GM21737 (cell line): ENCODE data around the gene PARP3.

Experiments used
- ATAC-seq: cut with Tn5 transposase; IDR thresholded peaks from one replicate; pipeline ENCODE4 v1.9.1; 2021; ENCODE audit warnings: mild to moderate bottlenecking, moderate library complexity; ENCODE audit not compliant: unreplicated experiment

Gene PARP3

DNA sequence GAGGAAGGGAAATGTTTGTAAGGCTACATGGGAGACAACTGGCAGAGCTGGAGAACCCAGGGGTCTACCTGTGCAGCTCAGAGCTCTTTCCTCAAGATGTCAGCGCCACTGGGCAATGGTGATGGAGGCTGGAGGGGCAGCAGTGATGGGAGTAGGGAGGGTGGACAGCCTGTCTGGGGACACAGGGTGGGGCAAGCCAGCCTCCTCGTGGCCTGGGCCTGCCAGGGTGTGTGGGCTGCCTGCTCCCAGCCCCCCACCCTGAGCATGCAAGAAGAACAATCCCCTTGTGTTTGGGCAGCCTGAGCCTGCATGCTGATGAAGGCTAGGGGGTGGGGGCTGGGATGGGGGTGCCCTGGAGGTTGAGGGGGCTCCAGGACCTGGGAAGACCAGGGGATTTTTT is 23.9 kb downstream of the PARP3 start:
- ATAC-seq: no peak

GRCh38 chr3:51966486-51966885 is 24.3 kb downstream of the PARP3 start:
- ATAC-seq: no peak

DNA sequence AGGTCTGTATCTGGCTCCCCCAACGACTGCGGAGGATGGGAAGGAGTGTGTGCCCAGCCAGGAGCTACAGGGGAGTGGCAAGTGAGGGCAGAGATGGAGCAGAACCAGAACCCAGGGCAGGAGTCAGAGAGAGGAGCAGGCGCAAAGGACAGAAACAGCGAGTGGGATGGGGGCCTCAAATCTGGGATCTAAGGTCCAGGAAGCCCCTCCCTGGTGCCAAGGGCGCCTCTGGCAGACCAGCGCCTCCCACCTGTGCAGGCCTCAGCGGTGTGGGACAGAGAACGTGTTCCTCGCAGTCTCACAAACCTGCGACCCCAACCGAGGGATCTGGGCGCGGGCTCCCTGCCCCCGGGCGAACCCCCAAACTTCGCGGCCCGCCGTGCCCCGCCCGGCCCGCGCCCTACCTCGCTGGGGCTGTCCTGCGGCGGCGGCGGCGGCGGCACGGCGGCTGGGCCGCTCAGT is 24.8 kb downstream of the PARP3 start:
- peak; percentile 11 for ATAC-seq

DNA sequence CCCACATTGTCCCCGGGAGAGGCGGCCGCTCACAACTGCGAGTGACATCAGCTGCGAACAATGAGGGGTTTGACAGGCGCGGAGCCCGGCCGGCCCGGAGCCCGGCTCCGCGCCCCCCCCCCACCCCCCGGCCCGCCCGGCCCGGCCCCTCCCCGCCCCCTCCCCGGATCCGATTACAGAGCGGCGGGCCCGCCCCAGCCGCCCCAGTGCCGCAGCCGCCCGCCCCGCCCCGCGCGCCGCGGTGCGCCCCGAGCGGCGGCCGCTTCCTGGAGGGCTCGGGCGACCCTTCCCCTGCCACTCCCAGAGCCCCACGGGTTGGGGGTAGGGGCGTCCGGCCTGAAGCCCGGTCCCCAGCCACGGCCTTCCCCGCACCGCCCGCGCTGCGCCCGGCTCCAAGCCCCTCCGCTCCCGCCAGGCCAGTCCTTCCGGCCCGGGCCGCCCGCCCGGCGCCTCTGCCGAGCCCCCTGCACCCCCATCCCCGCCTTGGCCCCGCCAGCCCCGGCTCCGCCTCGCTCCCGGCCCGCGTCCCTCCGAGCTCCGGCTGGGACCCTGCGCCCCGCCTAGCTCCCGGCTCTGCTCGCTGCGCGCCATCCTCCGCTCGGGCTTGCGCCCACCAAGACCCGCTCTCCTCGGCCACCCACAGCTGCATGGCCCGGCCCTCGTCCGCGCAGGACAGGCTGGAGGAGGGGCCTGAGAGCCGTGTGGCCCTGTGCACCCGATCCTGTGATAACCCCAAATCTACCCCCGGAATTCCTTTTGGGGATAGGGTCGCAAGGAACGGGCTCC is 25.4 kb downstream of the PARP3 start, which contains the start of gene PCBP4:
Gene PCBP4 (minus strand): TSS at position 71 of the 786 bp plus-strand sequence. CDS start 6,214 bp downstream, outside the sequence.
- peak; percentile 57 for ATAC-seq

DNA sequence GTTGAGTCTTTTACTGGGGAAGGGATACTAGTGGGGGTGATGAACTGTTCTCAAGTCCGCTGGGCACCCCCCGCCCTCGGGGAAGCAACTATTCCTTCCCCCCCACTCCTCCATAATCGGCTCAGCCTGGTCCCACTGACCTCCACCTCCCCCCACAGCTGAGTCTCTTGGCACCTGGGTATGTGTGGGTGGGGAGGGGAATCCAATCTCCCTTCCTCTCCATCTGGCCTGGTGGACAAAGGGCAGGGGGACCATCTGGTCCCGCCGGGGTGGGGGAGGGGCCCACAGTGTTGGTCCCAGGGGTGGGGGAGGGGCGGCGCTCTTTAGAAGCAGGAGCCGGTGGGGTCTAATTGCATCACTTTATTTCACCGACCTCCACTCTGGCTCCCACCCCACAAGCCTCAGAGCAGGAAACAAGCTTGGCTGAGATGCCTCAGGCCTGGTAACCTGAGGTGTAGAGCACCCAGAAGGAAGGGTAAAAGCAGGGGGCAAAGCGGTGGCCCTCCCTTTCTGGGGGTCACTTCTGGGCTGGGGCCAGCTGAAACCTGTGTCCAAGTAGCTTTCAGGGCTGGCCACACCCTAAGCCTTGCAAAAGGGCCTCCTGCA is 26.1 kb downstream of the PARP3 start:
- no peak for ATAC-seq

- ATAC-seq: no peak
Measured at GRCh38 chr3:51968883-51969678, 26.9 kb downstream of the PARP3 start.

GRCh38 chr3:51969841-51970240 is 27.7 kb downstream of the PARP3 start:
- ATAC-seq: no peak

DNA sequence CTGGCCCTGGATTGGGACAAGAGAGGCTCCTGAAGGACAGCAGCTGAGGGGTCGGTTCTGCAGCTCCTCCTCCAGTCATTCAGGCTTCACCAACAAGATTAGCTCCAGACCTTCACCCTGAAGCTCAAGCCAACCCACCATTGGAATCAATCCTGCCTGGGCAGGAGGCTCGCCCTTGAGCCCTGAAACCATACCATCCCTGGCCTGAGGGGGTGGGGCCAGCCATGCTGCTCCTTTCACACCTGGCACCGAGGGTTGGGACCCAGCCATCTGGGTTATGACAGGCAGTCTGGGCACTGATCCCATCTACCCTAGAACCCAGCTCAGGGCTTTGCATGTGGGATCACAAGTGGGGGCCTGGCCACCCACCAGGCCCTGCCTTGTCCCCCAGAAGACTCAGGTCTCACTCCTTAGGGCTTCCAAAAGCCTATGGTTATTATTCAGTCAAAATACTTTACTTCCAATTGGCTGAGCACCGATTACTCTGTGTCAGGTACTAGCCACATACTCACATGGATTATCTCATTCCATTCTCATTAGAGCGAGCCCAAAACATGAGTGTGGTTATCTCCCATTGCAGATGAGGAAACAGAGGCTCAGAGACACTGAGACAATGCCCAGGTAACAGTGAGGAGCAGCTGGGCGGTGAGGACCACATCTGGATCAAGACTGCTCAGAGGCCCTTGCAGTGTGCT is 28.6 kb downstream of the PARP3 start:
- ATAC-seq: no peak

DNA sequence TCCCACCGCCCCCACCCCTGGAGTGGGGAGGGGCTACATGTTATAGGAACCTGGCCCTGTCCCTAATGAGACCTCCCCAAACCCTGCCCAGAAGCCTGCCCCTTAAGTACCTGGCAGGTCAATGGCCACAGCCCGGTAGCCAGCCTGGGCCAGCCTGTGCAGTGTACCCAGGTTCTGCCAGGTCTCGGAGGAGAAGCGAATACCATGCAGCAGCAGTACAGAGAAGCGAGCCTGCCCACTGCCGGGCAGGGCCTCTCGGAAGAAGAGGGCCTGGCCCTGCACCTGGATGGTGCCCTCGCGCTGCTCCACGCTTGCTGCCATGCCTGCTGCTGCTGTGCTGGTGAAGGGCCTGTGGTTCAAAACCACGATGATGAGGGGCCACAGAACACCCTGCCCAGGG is 29.2 kb downstream of the PARP3 start:
- ATAC-seq: no peak

GRCh38 chr3:51974277-51974962 is 32.3 kb downstream of the PARP3 start:
- no peak for ATAC-seq

DNA sequence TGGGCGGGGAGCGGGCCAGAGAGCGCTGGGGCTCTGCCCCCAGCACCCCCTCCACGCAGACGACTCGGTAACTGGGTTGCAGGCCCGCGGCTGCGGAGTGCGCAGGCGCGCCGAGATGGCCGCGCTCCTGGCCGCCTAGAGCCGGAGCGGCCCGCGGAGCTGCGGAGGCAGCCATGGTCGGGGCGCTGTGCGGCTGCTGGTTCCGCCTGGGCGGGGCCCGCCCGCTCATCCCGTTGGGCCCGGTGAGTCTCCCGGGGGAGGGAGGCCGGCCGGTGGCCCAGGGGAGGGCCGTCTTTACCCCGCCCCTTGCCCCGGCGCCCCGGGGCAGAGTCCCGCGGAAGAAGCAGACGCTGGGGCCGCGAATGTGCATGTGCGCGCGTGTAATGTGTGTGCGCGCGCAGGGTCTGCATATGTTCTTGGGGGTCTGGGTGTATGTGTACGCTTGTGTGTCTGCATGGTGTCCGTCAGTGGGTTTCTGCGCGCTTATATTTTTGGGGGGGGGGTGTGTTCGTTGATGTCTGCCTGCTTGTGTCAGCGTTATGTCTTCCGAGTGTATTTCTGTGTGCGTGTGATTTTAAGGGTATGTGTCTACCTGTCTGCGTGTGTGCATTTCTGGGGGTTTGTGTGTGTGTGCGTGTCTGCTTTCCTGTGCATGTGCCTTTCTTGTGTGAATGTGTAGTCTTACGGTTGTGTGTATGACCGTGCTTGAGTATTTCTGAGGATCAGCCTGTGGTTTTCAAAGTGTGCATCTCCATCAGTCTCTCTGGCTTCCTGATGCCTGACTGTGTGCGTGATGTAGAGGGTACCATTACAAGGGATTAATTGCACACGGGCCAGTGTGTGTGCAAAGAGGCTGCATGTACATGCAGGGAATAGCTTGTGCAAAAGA is 33.0 kb downstream of the PARP3 start, which contains the start of gene ABHD14A:
Gene ABHD14A (plus strand): TSS at position 102 of the 889 bp plus-strand sequence. CDS start 72 bp downstream, at position 174.
- peak; percentile 55 for ATAC-seq

DNA sequence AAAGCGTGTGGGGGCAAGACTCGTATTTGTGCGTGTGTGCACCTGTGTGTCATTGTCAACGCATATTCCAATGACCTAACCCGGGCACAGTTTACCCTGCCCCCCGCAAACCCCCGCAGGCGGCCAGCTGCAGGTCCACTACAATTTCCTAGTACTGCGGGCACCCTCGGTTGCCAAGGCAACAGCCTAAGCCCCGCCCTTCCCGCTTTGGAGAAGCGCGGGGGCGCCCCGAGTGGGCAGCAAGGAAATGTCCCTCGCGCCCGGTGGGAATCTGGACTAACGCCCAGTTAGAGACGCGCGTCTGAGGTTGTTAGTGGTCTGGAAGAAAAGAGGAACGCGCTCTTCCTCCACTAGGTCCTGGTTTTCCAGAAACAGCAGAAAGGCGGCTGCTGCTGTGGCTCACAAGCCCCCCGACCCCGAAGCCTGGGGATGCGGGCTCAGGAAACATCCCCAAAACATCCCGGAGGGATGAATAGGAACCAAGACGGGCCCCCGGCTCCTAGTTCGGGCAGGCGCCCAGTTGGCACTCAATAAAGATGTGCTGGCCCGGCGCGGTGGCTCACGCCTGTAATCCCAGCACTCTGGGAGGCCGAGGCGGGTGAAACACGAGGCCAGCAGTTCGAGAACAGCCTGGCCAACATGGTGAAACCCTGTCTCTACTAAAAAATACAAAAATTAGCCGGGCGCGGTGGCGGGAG is 33.8 kb downstream of the PARP3 start:
- ATAC-seq: no peak

DNA sequence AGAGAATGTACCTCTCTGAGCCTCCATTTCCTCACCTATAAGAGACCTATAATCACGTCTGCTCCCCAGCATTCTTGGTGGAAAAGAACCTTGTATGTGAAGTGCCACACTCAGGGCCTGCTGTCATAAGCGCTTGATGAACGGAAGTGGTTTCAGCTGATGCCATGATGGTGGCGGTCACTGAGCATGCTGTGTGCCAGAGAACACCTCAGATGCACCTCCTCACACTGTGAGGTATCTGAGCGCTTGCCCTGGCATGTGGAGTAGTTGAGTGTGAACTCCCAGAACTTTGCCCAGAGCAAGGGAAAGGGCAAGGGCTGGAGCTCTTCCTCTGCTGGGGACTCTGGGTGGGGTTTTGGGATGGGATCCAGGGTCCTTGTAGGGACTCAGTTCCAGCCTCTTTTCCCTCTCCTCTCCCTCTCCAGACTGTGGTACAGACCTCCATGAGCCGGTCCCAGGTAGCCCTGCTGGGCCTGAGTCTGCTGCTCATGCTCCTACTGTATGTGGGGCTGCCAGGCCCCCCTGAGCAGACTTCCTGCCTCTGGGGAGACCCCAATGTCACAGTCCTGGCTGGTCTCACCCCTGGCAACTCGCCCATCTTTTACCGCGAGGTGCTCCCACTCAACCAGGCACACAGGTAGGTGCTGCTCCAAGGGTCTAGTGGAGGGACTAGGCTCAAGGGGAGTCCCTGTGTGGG is 35.4 kb downstream of the PARP3 start:
- ATAC-seq: no peak

DNA sequence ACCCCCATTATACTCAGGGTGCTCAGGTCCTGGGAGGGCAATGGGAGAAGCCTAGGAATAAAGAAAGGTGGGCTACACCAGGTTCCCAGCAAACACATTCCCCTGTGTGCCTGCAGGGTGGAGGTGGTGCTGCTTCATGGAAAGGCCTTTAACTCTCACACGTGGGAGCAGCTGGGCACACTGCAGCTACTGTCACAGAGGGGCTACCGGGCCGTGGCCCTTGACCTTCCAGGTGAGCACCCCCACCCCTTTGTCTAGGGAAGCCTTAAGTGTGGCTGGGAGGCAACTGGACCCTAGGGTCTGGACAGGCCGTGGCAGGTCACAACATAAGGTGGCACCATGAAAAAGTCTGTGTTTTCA is 36.0 kb downstream of the PARP3 start:
- ATAC-seq: no peak

DNA sequence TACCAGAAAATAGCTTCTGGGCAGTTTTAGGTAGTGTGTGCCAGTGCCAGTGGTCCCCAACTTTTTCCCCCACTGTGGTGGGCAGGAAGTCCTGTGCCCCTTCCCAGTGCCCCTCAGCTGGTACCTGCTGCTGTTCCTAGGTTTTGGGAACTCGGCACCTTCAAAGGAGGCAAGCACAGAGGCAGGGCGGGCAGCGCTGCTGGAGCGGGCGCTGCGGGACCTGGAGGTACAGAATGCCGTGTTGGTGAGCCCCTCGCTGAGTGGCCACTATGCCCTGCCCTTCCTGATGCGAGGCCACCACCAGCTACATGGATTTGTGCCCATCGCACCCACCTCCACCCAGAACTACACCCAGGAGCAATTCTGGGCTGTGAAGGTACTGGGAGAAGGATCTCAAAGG is 38.1 kb downstream of the PARP3 start:
- ATAC-seq: no peak

GRCh38 chr3:51982352-51982837 is 40.2 kb downstream of the PARP3 start:
- peak; percentile 49 for ATAC-seq

- ATAC-seq: peak; percentile 73
Measured at GRCh38 chr3:51982838-51983577, 40.8 kb downstream of the PARP3 start, which contains the start of gene ACY1. Gene ACY1 (plus strand): TSS chr3:51983535. CDS start chr3:51984065, 530 bp downstream.
